NCI-H1105 treated with DMSO at 0.1 percent for 48 hours (cell line): Measurements from ENCODE around the gene MYO1B.
A peak's percentile ranks its signal among the peaks of the same experiment; 100 is the strongest.

Source experiments
- DNase-seq: peaks from one replicate; lab custom pipeline; 2025; lab: John Stamatoyannopoulos, UW

Gene MYO1B

DNA sequence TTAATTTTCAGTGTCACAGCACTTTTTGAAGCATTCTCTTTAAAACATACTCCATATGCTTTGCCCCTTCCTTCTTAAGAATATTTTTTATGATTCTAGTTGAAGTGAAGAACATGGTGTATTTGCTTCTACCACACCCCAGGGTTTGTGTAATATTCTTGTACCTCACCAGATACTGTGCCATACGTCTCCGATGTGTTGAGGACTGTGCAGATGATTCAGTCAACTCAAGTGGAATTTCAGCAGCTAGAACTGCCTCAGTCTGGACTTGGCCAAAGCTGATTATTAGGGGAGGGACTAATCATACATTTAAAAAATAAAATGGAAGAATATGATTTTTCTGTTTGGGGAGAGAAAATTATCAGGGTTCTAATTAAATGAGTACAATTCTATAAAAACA, 115.7 kb downstream of the MYO1B start:
- no peak for DNase-seq

- DNase-seq, result no peak
These were observed 117.6 kb downstream of the MYO1B start for GRCh38 chr2:191362841-191363240.

- no peak for DNase-seq
These were observed 118.1 kb downstream of the MYO1B start for GRCh38 chr2:191363267-191363666.

DNA sequence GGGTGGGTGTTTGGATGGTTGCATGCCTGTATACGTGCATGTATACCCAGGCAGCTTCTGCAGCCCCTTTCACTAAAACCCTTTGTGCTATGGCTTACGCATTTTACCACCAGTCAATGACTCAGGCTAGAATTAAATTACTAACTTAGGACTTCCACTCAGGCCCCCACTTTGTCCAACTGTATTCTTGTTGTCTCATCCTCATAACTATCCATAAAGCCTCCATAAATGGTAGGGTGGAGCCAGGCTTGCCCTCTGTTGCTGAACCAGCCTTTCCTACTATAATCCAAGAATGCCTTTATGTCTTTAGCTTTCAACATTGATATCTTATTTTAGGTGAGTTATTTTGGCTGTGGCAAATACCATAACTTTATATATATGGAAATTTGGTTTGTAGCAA, 119.9 kb downstream of the MYO1B start:
- DNase-seq, result no peak

DNA sequence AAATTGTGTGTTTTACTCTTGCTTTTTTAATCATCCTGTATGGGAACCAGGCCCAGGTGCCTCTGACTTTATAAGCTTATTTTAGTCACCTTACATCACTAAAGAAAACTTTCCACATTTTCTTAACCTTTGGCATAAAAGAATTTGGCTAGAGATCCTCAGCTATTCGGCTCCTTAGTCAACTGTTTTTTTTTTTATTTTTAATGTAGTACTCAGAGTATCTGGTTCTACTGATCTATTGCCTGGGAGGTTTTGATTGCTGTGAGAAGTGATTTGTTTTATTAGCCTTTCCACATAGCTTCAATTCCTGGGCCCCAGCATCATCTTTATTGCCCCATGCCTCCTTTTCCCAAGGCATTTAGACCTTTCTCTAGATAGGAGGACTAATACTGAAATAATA, 121.0 kb downstream of the MYO1B start:
- DNase-seq, result no peak

GRCh38 chr2:191369034-191369433, 123.8 kb downstream of the MYO1B start:
- no peak for DNase-seq

DNA sequence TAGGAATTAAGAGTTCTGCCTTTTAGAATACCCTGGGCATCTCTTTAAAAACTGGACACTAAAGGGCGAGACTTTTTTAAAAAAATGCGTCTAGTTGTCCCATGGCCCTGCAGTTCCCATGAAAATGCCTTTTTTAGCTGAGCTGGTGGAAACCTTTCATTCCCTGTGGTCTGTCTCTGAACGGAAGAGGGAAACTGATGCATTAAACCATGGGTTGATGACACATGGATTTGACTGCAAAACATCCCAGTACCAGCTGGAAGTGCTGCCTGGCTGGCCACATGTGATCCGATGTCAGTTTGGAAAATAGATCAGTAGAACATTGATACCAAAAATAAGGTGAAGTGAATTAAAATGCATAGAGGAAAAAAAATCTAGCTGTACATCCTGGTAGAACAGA, 129.2 kb downstream of the MYO1B start:
- no peak for DNase-seq

DNA sequence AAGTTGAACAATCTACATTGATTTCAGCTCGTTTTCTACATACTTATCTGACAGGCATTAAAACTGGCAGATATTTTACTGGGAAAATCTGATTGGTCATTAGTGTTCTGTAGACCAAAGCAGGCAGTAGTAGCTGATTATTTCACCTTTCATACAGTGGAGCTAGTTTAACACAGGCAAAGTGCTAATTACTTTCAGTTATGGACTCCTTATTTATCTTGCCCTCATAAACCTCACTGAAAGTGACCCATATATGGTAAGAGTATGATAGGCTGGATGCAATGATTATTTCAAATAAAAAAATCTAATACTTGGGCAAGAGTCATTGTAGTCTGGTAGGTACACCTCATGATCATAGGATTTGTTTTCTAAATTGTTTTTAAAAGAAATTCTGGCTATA, 129.7 kb downstream of the MYO1B start:
- no peak for DNase-seq

- DNase-seq, result no peak
These were observed 131.9 kb downstream of the MYO1B start for GRCh38 chr2:191376981-191377629.

- no peak for DNase-seq
These were observed 134.2 kb downstream of the MYO1B start for GRCh38 chr2:191379375-191379774.

GRCh38 chr2:191382801-191383200, 137.6 kb downstream of the MYO1B start:
- DNase-seq, result peak; percentile 58

- DNase-seq, result no peak
These were observed 138.3 kb downstream of the MYO1B start for GRCh38 chr2:191383486-191383885.

DNA sequence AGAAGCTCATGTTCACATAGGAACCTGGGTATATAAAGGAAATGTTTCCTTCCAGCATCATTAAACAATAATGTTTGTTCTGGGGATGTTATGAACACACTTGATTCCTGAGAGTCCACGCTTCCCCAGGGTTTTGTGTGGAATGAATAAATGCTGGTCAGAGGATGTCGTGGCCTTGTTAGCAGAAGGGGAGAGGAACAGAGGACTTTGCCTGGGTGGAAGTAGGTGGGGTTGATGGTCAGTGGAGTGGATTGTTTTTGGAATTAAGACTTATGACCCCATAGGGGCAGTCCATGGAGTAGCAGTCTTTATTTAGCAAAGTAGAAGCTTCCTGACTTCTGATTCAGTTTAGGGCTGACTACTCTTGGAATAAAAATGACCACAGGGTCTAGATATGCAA, 139.6 kb downstream of the MYO1B start:
- no peak for DNase-seq

- no peak for DNase-seq
These were observed 140.4 kb downstream of the MYO1B start for GRCh38 chr2:191385416-191386160.

DNA sequence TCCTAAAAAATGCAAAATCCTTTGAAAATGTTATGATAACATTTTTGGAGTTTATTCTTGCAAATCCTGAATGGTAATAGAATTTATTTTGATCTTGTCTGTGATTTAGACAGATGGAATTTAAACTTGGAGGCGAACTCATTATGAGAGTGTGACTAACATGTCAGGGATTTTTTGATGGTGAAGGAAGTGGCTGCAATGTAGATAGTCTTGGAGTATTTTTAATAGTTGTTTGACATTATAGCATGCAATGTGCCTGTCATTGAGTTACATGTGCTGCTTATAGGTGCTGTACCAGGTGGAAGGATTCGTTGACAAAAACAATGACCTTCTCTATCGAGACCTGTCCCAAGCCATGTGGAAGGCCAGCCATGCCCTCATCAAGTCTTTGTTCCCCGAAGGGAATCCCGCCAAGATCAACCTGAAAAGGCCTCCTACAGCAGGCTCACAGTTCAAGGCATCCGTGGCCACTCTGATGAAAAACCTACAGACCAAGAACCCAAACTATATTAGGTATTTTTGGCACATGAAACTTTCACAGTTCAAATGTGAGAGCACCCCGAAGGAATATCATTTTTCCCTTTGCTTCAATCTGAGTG, 141.8 kb downstream of the MYO1B start:
- DNase-seq, result no peak

GRCh38 chr2:191389288-191389687, 144.1 kb downstream of the MYO1B start:
- no peak for DNase-seq

GRCh38 chr2:191391171-191391570, 146.0 kb downstream of the MYO1B start:
- no peak for DNase-seq

DNA sequence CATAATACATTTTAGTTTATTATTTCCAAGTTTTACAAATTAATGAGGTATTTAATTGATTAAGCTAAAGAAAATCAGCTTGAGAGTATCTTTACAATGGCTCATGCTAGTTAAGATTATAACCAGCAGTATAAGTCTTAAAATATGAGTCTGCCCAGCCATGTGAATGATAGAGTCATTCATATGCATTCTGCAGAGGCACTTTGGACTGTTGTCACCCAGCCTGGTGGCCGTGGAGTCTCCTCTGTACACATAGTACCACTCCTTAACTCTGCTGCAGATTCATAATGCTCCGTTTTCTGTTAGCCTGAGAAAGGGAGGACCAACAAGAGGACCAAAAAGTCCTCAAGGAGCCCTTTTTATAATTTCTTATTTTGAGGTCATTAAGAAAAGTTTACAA, 148.8 kb downstream of the MYO1B start:
- no peak for DNase-seq

DNA sequence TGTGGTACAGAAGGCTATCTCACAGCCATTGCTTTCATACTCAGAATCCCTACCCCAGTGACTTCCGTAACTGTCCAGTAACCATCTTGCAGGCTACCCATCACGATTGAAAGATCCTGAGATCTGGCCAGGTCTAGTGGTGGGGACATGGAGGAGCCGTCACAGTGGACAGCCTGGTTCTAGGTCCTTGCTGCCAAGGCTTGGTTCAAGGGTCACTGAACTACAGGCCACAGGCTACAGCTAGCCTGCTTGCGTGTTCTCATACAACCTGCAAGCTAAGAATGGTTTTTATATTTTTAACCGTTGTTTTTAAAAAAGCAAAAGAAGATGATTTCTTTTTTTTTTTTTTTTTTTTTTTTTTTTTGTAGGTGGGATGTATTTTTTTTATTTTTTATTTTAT, 151.6 kb downstream of the MYO1B start:
- no peak for DNase-seq

DNA sequence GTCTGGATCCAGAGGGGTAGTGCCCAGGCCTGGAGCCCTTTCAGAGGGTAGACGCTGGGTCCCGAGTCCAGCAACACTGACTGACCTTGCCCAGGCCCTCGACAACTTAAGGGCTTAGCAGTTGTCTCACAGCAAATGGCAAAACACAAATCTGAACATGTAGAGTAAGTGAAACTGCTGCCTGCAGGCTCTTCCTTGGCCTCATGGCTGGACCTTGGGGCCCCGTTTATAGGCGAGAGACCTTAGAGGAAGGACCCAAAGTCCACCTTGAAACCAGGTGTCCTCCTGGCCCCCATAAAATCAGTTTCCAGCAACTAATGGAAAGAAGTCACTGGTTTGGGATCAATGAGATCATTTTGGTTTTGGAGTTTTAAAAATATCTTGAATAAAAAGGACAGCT, 154.4 kb downstream of the MYO1B start:
- DNase-seq, result no peak

- DNase-seq, result no peak
These were observed 156.1 kb downstream of the MYO1B start for GRCh38 chr2:191401287-191401686.

GRCh38 chr2:191402966-191403565, 157.9 kb downstream of the MYO1B start:
- DNase-seq, result no peak

DNA sequence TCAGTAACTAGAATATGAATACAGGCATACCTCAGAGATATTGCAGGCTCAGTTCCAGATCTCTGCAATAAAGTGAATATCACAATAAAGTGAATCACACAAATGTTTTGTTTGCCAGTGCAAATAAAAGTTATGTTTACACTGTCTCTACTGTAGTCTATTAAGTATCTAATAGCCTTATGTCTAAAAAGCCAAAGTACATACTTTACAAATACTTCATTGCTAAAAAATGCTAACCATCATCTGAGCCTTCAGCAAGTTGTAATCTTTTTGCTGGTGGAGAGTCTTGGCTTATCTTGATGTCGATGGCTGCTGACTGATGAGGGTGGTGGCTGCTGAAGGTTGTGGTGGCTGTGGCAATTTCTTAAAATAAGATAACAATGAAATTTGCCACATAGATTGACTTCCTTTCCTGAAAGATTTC, 159.4 kb downstream of the MYO1B start:
- no peak for DNase-seq
